GM10248 (cell line): ENCODE data around the gene DYTN.

Experiments used
- CTCF ChIA-PET: fragments of 300-600 bp; sonication (Branson Sonifier 250); formaldehyde crosslinking; extraction: SDS; loops from one replicate; lab custom pipeline; 2021; ENCODE audit warnings: antibody characterized with exemption; lab: Yijun Ruan, JAX
- POLR2A ChIA-PET: fragments of 350-650 bp; sonication (Branson Sonifier 250); formaldehyde crosslinking; extraction: SDS; loops from one replicate; lab custom pipeline; 2020; ENCODE audit warnings: antibody characterized with exemption; lab: Yijun Ruan, JAX
- DNase-seq: peaks from one replicate; pipeline ENCODE4 v3.0.0; 2012; ENCODE audit errors: extremely low spot score
- CTCF ChIP-seq: IDR thresholded peaks from 2 replicates; pipeline ENCODE4 v1.5.1; 2012; ENCODE audit warnings: mild to moderate bottlenecking, low read depth; ENCODE audit errors: extremely low read depth, missing control alignments, control extremely low read depth

DYTN gene

GRCh38 chr2:206739271-206739670 is 21.1 kb upstream of the DYTN start:
- no peak for DNase-seq
- ChIA-PET POLR2A (no interaction called here), CTCF (interaction anchor here (0.8 kb wide), 1 partner anchor 10 kb away, joined by 3 read pairs; no protein-coding TSS in a partner anchor)
- no peak for TF ChIP-seq CTCF

GRCh38 chr2:206736935-206737334 is 18.7 kb upstream of the DYTN start:
- DNase-seq, result no peak
- POLR2A ChIA-PET, result no interaction called here
- CTCF ChIA-PET, result interaction anchor here (0.7 to 2.5 kb wide), 5 partner anchors 8 to 64 kb away, joined by 3 to 9 read pairs (median 3); partner anchors contain the start of genes FASTKD2 and MDH1B
- no peak for TF ChIP-seq CTCF

- DNase-seq, result no peak
- no peak for TF ChIP-seq CTCF
- ChIA-PET CTCF (no interaction called here), POLR2A (no interaction called here)
Measured at GRCh38 chr2:206733341-206733740, 15.1 kb upstream of the DYTN start.

- no peak for TF ChIP-seq CTCF
- DNase-seq, result no peak
- ChIA-PET POLR2A (no interaction called here), CTCF (interaction anchor here (1.0 to 2.5 kb wide), 4 partner anchors 9 to 54 kb away, joined by 3 to 9 read pairs (median 6); no protein-coding TSS in a partner anchor)
Measured at GRCh38 chr2:206728277-206729199, 10.3 kb upstream of the DYTN start.

GRCh38 chr2:206727287-206727686 is 9.1 kb upstream of the DYTN start:
- DNase-seq, result no peak
- TF ChIP-seq CTCF, result no peak
- ChIA-PET POLR2A (no interaction called here), CTCF (no interaction called here)

GRCh38 chr2:206723288-206723687 is 5.1 kb upstream of the DYTN start:
- ChIA-PET CTCF (interaction anchor here (1.3 kb wide), 1 partner anchor 291 kb away, joined by 3 read pairs; no protein-coding TSS in a partner anchor), POLR2A (no interaction called here)
- TF ChIP-seq CTCF, result no peak
- no peak for DNase-seq
